ENCODE results near the gene CHRNA7. TPM values are rescaled to one million over a fixed set of nuclear protein-coding genes. Genes with fewer than 3 reads are reported as not detected.
"Not testable (repeated sequence)": the region's sequence is repeated elsewhere in the genome, so short reads cannot be mapped to it uniquely, and the experiment has no call there.

The CHRNA7 gene
- total and polyA plus RNA-seq, 2 of the 8 experiments (the other 6 are each of a cell fraction or from before 2014, with no cell fraction given), result 7.5 to 11.0 TPM

- FAIRE-seq; H3K4ac ChIP-seq (replicated peaks; ENCODE audit: insufficient read length, low read depth, low read length); H2AFZ ChIP-seq (ENCODE audit: low read length); H3K4me3 ChIP-seq (ENCODE audit: extremely low read depth in 1 of 4, insufficient read depth in 2 of 4, low read depth in 3 of 4, low read length in 4 of 4); H3K18ac ChIP-seq (ENCODE audit: extremely low read depth, low read length); H2BK120ac ChIP-seq (replicated peaks; ENCODE audit: low read depth, low read length); H3K4me1 ChIP-seq (replicated peaks in 1 of 4; ENCODE audit: control insufficient read depth in 3 of 4, insufficient read depth in 4 of 4, low read length in 3 of 4); POLR2A ChIA-PET (ENCODE audit: partially characterized antibody); H2BK12ac ChIP-seq (ENCODE audit: low read depth, low read length); CTCF ChIA-PET (ENCODE audit: partially characterized antibody); DNase-seq (ENCODE audit: low read depth in 1 of 2, low spot score in 2 of 2); H4K91ac ChIP-seq (replicated peaks; ENCODE audit: insufficient read length, low read length); H2BK15ac ChIP-seq (ENCODE audit: low read length); H2BK5ac ChIP-seq (ENCODE audit: low read depth, low read length); H3K36me3 ChIP-seq (ENCODE audit: control insufficient read depth in 2 of 4, insufficient read depth in 4 of 4, low read length in 3 of 4); H2BK20ac ChIP-seq (ENCODE audit: low read length); H3K56ac ChIP-seq (replicated peaks; ENCODE audit: insufficient read length, low read depth, low read length); H3K9me3 ChIP-seq (ENCODE audit: insufficient read depth in 2 of 2, low read depth in 1 of 2, low read length in 1 of 2); H3K79me2 ChIP-seq (ENCODE audit: control insufficient read depth in 1 of 2, insufficient read depth in 2 of 2, low read length in 2 of 2); H3K4me2 ChIP-seq (ENCODE audit: insufficient read depth in 1 of 2, low read depth in 2 of 2, low read length in 2 of 2); H3K27ac ChIP-seq (ENCODE audit: low read depth, low read length); H2AK5ac ChIP-seq (ENCODE audit: low read depth, low read length); H3K14ac ChIP-seq (ENCODE audit: insufficient read length); H3K27me3 ChIP-seq (replicated peaks in 1 of 4; ENCODE audit: control insufficient read depth in 3 of 4, extremely low read depth in 1 of 4, insufficient read depth in 3 of 4, low read length in 3 of 4); H4K8ac ChIP-seq (ENCODE audit: extremely low read depth, insufficient read depth, low read length); H3K79me1 ChIP-seq (ENCODE audit: low read depth, low read length); H3K23ac ChIP-seq (ENCODE audit: insufficient read length); H3K23me2 ChIP-seq (ENCODE audit: low read depth, low read length); H4K20me1 ChIP-seq (replicated peaks in 1 of 2; ENCODE audit: control insufficient read depth in 1 of 2, insufficient read depth in 2 of 2, low read length in 2 of 2); H3K9ac ChIP-seq (replicated peaks in 1 of 4; ENCODE audit: extremely low read depth in 1 of 4, low read depth in 3 of 4, low read length in 3 of 4); H4K5ac ChIP-seq (ENCODE audit: insufficient read length, low read depth, low read length): not testable (repeated sequence)
- 97% methylated on average over 2 of the region's 4 CpGs; no CpG with 5 or more reads in 1 of the 2 experiments for WGBS, 2 experiments (ENCODE audit: extremely low coverage in 1 of 2, insufficient coverage in 1 of 2, insufficient read length in 1 of 2, insufficient replicate concordance in 2 of 2, low coverage in 1 of 2, low lambda C conversion rate in 2 of 2, missing lambda C conversion rate in 1 of 2)
Measured at GRCh38 chr15:32166270-32166669, 136.0 kb downstream of the CHRNA7 start.

GRCh38 chr15:32167913-32168312 lies 137.6 kb downstream of the CHRNA7 start:
- H4K8ac ChIP-seq (ENCODE audit: extremely low read depth, insufficient read depth, low read length); CTCF ChIA-PET (ENCODE audit: partially characterized antibody); H3K14ac ChIP-seq (ENCODE audit: insufficient read length); H2BK120ac ChIP-seq (replicated peaks; ENCODE audit: low read depth, low read length); H2BK20ac ChIP-seq (ENCODE audit: low read length); H2BK5ac ChIP-seq (ENCODE audit: low read depth, low read length); H3K23ac ChIP-seq (ENCODE audit: insufficient read length); DNase-seq (ENCODE audit: low read depth in 1 of 2, low spot score in 2 of 2); H3K27ac ChIP-seq (ENCODE audit: low read depth, low read length); H3K36me3 ChIP-seq (ENCODE audit: control insufficient read depth in 2 of 4, insufficient read depth in 4 of 4, low read length in 3 of 4); H3K27me3 ChIP-seq (replicated peaks in 1 of 4; ENCODE audit: control insufficient read depth in 3 of 4, extremely low read depth in 1 of 4, insufficient read depth in 3 of 4, low read length in 3 of 4); H2AK5ac ChIP-seq (ENCODE audit: low read depth, low read length); H2BK15ac ChIP-seq (ENCODE audit: low read length); POLR2A ChIA-PET (ENCODE audit: partially characterized antibody); H3K79me1 ChIP-seq (ENCODE audit: low read depth, low read length); H2AFZ ChIP-seq (ENCODE audit: low read length); FAIRE-seq; H3K23me2 ChIP-seq (ENCODE audit: low read depth, low read length); H3K4me3 ChIP-seq (ENCODE audit: extremely low read depth in 1 of 4, insufficient read depth in 2 of 4, low read depth in 3 of 4, low read length in 4 of 4); H3K9ac ChIP-seq (replicated peaks in 1 of 4; ENCODE audit: extremely low read depth in 1 of 4, low read depth in 3 of 4, low read length in 3 of 4); H3K18ac ChIP-seq (ENCODE audit: extremely low read depth, low read length); H3K4me2 ChIP-seq (ENCODE audit: insufficient read depth in 1 of 2, low read depth in 2 of 2, low read length in 2 of 2); H4K20me1 ChIP-seq (replicated peaks in 1 of 2; ENCODE audit: control insufficient read depth in 1 of 2, insufficient read depth in 2 of 2, low read length in 2 of 2); H3K56ac ChIP-seq (replicated peaks; ENCODE audit: insufficient read length, low read depth, low read length); H3K4me1 ChIP-seq (replicated peaks in 1 of 4; ENCODE audit: control insufficient read depth in 3 of 4, insufficient read depth in 4 of 4, low read length in 3 of 4); H3K9me3 ChIP-seq (ENCODE audit: insufficient read depth in 2 of 2, low read depth in 1 of 2, low read length in 1 of 2); H4K5ac ChIP-seq (ENCODE audit: insufficient read length, low read depth, low read length); H4K91ac ChIP-seq (replicated peaks; ENCODE audit: insufficient read length, low read length); H3K79me2 ChIP-seq (ENCODE audit: control insufficient read depth in 1 of 2, insufficient read depth in 2 of 2, low read length in 2 of 2); H3K4ac ChIP-seq (replicated peaks; ENCODE audit: insufficient read length, low read depth, low read length); H2BK12ac ChIP-seq (ENCODE audit: low read depth, low read length): not testable (repeated sequence)
- WGBS, 2 experiments (ENCODE audit: extremely low coverage in 1 of 2, insufficient coverage in 1 of 2, insufficient read length in 1 of 2, insufficient replicate concordance in 2 of 2, low coverage in 1 of 2, low lambda C conversion rate in 2 of 2, missing lambda C conversion rate in 1 of 2), result 93% methylated on average over 14 of the region's 35 CpGs; no CpG with 5 or more reads in 1 of the 2 experiments

All from H1 (cell line).